GM19395 (cell line): ENCODE results near the gene MLIP.
"Not testable (repeated sequence)": the region's sequence is repeated elsewhere in the genome, so short reads cannot be mapped to it uniquely, and the experiment has no call there.

ENCODE experiments used
- ATAC-seq: cut with Tn5 transposase; IDR thresholded peaks from one replicate; pipeline ENCODE4 v1.9.1; 2021; ENCODE audit warnings: mild to moderate bottlenecking, moderate library complexity; ENCODE audit not compliant: unreplicated experiment

MLIP gene

DNA sequence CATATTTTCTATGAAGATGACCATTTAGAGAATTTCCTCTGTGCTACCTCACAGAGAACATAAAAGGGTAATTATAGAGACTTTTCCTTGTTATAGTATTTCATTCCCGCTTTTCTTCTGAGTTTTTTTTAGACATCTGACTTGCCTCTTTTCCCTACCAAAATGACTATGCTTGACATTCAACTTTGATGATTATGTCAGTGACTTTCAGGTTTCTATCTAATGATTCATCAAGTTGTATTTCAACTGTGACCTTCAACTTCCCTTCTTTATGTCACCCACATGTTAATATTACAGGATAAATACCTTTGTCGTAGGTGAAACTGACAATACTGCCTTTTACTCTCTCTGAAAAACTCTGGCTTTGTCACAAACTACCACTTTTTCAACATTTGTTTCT lies 95.3 kb downstream of the MLIP start:
- no peak for ATAC-seq

DNA sequence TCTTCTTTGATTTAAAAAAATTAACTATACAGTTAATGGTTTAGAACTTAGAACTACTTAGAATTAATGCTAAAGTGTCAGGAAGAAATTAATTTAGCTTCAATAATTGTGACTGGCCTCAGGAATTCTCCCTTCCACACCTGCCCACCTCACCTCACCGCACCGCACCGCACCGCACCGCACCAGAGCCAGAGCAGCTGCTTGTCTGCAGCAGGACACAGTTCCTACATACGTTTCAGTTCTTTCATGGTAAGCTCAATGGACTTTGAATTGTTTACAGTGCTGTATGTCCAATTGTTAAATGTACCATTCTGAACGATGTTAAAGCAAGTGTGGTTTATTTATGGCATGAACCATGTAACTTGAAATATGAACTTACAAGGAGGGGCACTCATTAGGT lies 98.7 kb downstream of the MLIP start:
- not testable (repeated sequence) for ATAC-seq

DNA sequence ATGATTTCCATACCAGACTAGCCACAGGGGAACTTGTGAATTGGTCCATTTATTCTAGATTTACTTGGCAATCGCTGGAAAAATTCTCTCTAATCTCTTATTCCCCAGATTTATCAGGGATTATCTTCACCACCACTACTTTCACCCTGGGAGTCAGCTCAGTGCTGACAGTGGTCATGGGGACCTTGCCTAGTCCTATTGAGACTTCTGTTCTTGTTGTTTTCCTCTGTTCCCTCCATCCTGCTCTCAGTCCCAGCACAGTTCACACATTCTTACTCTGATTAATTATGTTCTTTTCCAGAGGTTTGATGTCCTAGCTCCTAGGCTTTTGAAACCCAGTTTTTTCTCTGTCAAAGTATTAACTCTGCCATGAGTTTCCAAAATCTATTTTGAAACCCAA lies 103.0 kb downstream of the MLIP start:
- ATAC-seq: no peak

DNA sequence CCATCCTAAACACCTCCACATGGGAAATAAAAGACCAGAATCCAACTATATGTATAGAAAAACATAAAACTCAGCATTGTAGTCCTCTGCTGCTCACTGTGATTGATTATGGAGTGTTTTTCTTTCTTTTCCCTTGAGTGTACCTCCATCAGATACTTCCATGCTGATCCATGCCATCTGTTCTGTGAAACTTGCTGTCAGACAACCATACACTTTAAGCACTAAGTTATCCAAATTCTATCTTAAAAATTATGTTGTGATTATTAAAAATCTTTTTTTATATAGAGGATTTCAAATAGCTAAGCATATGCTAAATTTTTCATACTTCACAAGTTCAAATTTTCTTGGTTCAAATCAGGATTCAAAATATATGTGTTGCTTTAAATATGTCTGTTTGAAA lies 105.1 kb downstream of the MLIP start:
- ATAC-seq: no peak

DNA sequence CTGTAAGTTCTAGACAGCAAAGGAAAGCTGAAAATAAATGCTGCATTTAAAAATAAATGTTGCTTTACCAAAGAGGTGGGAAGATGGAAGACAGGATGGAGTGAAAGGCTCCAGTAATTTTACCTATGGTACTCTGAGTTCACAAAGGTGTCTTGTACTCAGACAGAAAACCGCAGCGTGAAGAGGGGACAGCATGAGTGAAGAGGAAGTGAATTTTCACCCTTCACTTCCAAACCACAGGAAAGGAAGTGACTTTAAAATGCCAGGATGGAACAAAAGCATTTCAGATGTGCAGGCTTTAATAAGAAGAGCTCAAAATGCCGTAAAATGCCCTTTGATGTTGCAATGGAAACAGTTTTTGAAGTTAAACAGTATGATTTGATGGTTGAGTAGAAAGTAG lies 105.8 kb downstream of the MLIP start:
- ATAC-seq: no peak

DNA sequence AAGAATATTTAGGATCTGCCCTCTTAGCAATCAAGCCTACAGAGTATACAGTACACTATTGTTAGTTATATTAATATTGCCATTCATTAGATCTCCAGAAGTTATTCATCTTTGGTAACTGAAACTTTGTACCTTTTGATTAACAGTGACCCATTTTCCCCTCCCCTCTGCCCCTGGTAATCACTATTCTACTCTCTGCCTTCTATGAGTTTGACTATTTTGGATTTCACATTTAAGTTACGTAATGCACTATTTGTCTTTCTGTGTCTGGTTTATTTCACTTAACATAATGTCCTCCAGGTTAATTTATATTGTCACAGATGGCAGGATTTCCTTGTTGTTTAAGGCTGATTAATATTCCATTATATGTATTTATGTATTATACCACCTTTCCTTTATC lies 111.0 kb downstream of the MLIP start:
- no peak for ATAC-seq

DNA sequence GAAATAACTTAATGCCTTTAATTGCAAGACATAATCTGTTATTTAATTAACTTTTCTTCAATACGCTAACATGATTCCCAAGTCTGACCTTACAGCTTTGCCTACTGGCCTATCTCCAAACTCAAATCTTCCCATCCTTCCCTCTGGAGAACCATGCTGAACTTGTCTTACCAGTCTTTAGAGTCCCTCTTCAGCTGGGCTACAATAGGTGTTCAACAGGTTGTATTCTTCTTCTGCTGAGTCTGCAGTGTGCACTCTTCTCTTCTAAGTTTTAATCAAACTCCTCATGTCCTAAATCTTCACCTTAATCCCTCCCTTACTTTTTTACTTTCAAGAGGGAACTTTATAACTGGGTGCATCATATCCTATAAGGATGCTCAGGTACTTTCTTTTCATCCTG lies 121.5 kb downstream of the MLIP start:
- no peak for ATAC-seq

DNA sequence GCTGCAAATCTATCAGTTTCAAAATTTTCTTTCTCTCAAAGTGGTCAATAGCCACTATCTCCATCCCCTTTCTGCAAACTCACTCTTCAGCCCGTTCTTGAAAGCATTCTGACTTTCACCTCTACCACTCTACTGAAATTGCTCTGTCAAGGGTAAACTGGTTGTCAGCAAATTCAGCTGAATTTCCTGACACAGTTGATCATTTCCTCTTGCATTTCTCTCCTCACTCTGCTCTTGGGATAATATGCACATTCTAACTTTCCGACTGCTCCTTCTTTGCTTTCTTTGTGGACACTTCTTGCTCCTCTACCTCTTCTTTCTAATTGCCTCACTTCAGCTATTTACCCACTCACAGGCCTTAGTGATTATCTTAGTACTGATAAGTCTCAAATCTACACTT lies 123.3 kb downstream of the MLIP start:
- ATAC-seq: no peak

DNA sequence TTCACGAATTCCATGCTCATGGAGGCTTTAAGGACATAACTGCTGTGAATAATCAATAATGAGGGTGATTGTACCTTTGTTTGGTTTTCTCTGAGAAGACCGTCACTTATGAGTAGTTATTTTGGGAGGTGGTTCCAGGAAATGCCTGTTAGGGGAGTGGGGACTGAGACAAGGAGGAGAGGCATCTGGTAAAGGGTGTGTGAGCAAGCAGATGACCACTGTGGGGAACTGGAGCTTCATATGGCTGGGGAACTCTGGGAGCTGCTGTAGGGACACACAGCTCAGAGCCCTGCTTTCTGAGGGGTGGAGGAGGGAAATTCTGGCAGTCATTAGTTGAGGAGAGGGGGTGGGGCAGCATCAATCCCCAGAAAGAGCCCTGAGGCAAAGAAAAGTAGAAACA lies 125.7 kb downstream of the MLIP start:
- ATAC-seq: no peak

DNA sequence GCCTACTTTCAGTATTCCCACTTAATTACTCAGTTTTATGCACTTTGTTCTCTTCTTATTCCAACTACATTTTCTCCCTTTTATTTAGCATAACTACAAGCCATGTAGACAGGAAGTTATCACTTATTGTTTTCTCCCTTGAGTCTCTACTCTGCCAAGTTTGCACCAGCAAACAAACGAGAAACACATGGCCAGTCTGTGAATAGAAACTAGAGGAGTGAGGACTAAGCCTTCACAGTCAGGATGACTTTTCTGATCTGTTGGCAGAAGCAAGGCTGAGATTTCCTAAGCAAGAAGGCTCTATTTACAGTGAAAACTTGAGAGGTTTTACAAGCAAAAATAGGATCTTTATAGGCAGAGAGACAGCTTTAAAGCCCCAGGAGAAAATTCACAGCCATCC lies 127.2 kb downstream of the MLIP start:
- ATAC-seq: no peak

DNA sequence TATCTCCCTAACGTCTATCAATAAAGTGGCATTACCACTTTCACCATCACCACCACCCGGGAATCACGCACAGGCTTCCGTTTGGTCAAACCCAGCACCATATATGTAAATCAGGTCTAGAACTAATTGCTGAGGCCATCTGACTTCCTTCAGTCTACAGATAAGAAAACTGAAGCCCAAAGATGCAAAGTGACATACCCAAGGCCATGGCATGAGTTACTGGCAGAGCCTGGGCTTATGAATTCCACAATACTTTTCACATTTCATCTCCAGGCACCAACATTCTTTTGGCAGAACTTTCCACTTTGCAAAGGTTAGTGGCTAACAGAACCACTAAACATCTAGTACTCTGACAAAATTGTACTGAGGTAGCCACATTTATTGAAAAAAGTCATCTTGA lies 132.5 kb downstream of the MLIP start:
- no peak for ATAC-seq

DNA sequence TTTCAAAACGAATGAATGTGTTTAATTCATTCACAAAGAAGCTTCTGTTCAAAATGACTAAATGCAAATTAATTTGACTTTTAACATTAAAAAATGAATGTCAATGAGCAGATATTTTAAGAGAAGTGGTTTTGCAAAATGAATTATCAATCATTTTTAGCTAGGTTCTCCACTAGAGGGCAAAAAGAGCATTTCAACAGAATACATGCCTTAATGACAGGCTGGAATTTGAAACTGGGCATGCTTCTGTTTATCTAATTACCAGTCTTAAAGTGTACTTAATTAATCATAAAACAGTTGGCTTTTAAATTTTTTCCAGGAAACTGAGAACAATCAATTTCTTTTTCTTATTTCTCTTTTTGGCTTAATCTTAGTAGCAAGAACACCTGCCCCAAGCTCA lies 133.2 kb downstream of the MLIP start:
- ATAC-seq: no peak

DNA sequence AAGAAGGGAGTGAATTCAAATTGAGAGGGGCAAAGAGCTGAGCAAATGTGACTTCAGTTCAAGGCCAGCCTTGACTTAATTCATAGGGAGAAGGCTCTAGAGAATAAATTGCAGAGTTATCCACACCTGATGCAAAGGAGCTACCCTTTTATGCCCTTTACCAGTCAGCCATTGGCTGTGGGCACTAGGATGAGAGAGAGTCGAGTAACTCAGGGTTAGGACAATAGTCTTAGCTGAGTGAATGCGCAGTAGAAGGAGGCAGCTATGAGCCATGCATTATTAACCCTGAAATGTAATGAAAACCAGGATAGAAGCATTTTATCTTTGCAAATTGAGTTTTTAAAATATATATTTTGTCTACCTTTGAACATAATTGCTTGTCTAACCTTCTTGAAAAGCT lies 134.0 kb downstream of the MLIP start:
- no peak for ATAC-seq

DNA sequence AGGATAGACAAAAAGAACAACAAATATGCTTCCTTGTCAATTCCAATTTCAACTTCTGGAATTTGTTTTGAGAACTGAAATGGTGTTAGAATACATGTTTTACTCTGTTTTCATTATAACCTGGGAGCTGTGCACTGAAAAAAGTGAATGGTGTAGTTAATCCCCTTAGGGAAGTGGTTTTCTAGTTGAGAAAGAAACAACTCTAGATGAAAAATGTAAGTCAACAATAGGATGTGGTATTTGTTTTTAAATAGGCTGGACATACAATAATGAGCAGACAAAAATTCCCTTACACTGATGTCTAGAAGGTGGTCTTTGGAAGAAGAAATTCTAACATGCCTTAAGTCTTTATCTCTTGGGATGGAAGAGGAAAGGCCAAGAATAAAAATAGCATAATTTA lies 137.1 kb downstream of the MLIP start:
- no peak for ATAC-seq

DNA sequence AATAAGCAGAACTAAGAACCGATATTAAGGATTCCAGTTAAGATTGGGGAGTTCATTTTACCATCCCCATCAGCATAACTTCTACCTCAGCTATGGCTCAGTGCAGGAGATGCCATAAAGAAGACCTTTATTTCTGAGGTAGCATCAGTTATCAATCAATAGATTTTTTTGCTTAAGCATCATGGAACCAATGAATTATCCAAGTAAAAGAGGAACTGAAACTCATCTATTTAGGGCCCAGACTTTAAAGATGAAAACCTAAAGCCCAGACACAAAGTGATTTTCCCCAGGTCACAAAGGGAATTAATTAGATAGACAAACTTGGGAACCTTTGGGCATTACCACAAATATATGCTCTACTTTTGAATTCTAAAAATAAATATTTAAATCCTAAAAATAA lies 137.8 kb downstream of the MLIP start:
- no peak for ATAC-seq

DNA sequence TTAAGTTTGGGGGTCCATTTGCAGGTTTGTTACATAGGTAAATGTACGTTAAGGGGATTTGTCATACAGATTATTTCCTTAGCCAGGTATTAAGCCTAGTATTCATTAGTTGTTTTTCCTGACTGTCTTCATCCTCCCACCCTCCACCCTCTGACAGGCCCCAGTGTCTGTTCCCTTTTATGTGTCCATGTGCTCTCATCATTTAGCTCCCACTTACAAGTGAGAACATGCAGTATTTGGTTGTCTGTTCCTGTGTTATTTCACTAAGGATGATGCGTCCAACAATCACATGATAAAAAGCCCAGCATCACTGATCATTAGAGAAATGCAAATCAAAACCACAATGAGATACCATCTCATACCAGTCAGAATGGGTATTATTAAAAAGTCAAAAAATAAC lies 138.6 kb downstream of the MLIP start:
- ATAC-seq: not testable (repeated sequence)

DNA sequence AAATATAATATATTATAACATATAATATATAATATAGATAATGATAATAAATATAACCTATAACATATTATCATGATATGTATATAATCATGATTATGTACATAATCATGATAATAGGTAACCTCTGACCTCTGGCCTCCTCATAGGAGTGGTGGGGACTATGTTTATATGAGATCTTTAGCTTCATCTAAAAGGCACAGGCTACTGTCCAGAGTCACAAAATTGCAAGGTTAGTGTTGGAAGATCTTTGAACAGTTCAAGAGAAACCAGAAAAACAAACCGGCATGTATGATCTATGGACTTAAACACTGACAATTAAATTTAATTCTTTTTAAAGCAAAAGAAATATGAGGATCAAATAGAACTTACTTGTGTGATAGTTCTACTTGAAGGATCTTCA lies 141.3 kb downstream of the MLIP start:
- no peak for ATAC-seq

DNA sequence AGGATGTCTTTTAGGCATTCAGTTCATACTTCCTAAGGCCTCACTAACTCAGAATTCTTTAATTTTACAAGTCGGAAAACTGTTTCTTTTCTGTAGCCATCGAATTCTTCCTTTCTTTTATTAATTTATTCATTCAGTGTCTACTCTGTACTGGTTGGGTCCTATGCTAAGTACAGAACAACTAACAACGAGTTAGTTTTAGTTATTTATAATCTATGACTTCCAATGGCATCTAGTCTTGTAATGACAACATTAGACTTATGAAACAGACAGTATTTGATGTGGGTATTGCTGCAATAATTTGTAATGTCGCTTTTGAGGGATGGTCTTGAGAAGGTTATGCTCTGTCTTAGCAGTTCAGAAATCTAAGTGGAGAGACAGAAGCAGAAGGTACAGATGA lies 141.7 kb downstream of the MLIP start:
- ATAC-seq: no peak

DNA sequence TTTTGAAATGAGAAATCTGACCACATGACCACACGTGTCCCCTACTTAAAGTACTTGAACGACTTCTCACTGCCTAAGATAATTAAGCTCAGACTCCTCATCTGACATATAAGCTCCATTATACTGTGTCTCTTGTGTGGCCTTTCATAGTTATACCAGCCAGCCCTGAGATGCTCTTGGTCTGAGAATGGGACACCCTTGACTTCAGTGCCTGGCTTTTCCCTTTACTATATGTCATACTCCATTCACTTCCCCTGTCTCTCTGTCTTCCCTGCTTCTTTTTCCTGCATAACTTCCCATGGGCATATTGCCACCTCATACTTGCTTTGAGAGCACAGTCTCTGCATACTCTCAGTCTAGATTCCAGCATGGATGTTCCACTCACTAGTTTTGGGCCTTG lies 143.6 kb downstream of the MLIP start:
- ATAC-seq: no peak

DNA sequence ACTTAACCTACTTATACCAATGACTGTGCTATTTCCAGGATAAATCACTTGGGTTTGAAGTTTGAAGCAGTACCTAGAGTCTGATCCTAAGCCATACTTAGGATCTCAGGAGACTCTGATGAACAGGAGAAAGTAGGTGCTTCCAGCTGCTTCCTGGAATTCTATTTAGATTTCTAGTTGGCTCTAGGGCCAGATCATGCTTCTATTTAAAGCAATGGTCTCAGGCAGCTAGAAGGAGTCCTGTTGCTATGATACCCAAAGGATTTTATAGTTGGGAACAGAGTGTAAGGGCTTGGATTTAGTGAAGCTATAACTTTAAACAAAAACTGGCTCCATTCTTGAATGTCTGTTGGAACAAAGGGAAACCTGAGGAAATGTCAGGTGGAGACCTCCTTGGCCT lies 144.6 kb downstream of the MLIP start:
- no peak for ATAC-seq

DNA sequence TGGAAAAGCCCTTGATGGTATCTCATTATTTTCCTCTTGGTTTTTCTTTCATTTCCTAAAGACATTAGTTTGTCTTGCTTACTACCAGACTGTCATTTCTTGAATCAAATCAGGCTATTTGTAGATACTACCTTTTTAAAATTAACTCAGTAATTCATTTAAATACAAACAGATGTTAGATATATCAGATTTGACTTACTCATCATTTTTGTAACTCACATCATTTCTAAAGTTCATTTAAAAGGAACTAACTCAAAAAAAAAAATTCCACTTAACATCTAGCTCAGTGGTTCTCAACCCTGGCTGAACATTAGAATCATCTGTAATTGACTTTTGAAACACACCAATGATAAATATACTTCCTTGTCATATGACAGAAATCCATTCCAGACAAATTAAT lies 148.8 kb downstream of the MLIP start:
- ATAC-seq: no peak

DNA sequence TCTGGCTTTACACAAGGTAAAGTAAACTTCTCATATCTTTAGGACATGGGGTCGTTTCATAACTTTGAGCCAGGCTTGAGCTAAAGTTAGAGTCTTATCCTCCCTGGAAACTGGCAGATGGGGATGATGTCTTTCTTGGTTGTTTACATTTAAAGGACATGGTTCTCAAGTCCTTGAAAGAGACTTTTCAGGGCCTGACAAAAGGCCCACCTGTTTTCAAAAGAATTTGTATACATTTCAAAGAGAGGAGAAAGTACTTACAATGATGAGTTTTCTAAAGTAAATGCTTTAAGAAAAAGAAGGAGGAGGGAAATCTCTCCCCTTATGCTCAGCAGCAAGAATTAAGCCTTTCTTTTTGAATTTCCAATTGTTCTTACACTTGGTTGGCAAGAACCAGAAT lies 151.3 kb downstream of the MLIP start:
- ATAC-seq: no peak

DNA sequence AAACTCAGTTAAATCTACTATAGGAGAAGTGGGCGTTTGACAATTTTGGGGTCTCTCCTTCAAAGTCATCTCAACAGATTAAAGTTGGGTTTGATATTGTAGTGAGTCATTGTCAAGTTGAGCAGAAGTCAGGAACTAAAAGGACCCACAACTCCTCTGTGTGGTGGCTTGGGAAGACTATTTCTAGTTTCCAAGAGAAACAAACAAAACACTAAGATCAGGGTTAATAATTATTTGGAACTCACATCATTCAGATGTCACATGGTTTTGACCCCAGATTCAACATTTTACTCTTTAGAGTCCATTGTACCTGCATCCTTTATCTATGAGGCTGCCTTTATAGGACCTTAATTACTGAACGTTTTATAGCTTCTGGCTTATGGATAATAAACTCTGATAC lies 151.7 kb downstream of the MLIP start:
- ATAC-seq: no peak

DNA sequence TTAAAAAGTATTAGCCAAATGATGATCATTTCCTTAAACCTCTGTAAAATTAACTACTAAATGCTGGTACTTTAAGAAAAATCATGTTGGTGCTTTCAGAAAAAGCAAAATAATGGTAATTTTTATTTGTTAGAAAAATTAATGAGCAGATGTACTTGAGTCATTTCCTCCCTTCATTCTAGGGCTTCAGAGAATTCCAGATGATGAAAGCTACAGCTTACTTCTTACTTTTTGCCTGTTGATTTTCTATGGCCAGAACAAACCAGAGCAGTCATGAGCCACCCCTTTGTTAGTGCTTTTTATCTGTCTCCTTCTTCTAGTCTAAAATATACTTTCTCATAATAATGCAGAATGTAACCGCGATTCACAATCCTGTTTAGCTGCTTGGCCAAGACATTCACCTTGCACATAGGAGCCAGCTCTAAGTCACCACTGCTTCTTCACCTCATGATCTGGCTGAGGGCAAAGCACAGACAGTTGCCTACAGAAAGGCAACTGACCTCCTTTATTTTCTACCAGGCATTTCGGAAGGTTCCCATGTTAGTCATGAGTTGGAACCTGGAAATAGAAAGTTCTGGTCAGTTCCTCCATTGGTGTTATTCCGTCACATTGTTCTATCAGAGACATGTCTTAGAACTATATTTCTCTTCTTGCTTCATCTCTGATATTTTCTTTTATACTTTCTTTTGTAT lies 153.5 kb downstream of the MLIP start:
- no peak for ATAC-seq
